SK-N-SH (cell line): ENCODE measurements around the gene EDIL3. TPM values are rescaled to one million over a fixed set of nuclear protein-coding genes. Genes with fewer than 3 reads are reported as not detected.

Experiments used
- CTCF ChIA-PET: fragments of 300-600, 350-600 bp; formaldehyde crosslinking; extraction: SDS; loops from one replicate; lab custom pipeline; 2021; lab: Yijun Ruan, JAX
- POLR2A ChIA-PET: fragments of 350-600 bp; sonication (Branson Sonifier 250); formaldehyde crosslinking; extraction: SDS; loops from one replicate; lab custom pipeline; 2020; ENCODE audit warnings: antibody characterized with exemption, inconsistent platforms; lab: Yijun Ruan, JAX
- DNase-seq: peaks from one replicate; pipeline ENCODE4 v3.0.0; 2012
- H2AFZ ChIP-seq: fragments of 200-600 bp; sonication (generic); 2 replicates; pipeline ENCODE4 v1.8.1; 2016; ENCODE audit warnings: antibody characterized with exemption, mild to moderate bottlenecking, low read depth
- H3F3A ChIP-seq: fragments of 200-600 bp; sonication (generic); replicated peaks from 2 replicates; pipeline ENCODE3; 2016; ENCODE audit warnings: antibody characterized with exemption, mild to moderate bottlenecking; ENCODE audit not compliant: insufficient read depth
- H3K27ac ChIP-seq, 2 experiments: fragments of 200-500 bp in 1 of 2; fragments of 200-600 bp in 1 of 2; sonication (Bioruptor generic) in 1 of 2; sonication (generic), shearing (Covaris generic) in 1 of 2; 2 replicates each; pipeline versions ENCODE4 v1.5.1 to v1.6.1; 2014 to 2016; ENCODE audit warnings: low read depth in 2 of 2, inconsistent platforms in 1 of 2, low read length in 1 of 2, mild to moderate bottlenecking in 1 of 2, mixed read lengths in 1 of 2
- H3K27me3 ChIP-seq: fragments of 200-600 bp; sonication (generic), shearing (Covaris generic); 2 replicates; pipeline ENCODE4 v1.6.1; 2016; ENCODE audit warnings: mixed run types; ENCODE audit not compliant: insufficient read depth
- H3K36me3 ChIP-seq, 2 experiments: fragments of 200-500 bp in 1 of 2; fragments of 200-600 bp in 1 of 2; sonication (Bioruptor generic) in 1 of 2; sonication (generic) in 1 of 2; replicated peaks in 1 of 2; 2 replicates each; pipeline versions ENCODE3 to v1.5.1; 2014 to 2016; ENCODE audit warnings: low read length in 1 of 2, mild to moderate bottlenecking in 1 of 2; ENCODE audit not compliant: insufficient read depth in 2 of 2, control insufficient read depth in 1 of 2
- H3K4me1 ChIP-seq, 2 experiments: fragments of 200-500 bp in 1 of 2; fragments of 200-600 bp in 1 of 2; sonication (Bioruptor generic) in 1 of 2; sonication (generic), shearing (Covaris generic) in 1 of 2; 2 replicates each; pipeline versions ENCODE4 v1.5.1 to v1.6.1; 2014 to 2016; ENCODE audit warnings: low read depth in 1 of 2, low read length in 1 of 2, mixed run types in 1 of 2; ENCODE audit not compliant: insufficient read depth in 2 of 2, control insufficient read depth in 1 of 2
- H3K4me2 ChIP-seq: fragments of 200-600 bp; sonication (generic), shearing (Covaris generic); 2 replicates; pipeline ENCODE4 v1.6.1; 2017; ENCODE audit warnings: mixed run types
- H3K4me3 ChIP-seq, 2 experiments: fragments of 200-500 bp in 1 of 2; fragments of 200-600 bp in 1 of 2; sonication (Bioruptor generic) in 1 of 2; sonication (generic), shearing (Covaris generic) in 1 of 2; 2 replicates each; pipeline versions ENCODE4 v1.5.1 to v1.8.1; 2014 to 2016; ENCODE audit warnings: low read depth in 2 of 2, inconsistent platforms in 1 of 2, low read length in 1 of 2, mild to moderate bottlenecking in 1 of 2, mixed read lengths in 1 of 2, moderate library complexity in 1 of 2
- H3K79me2 ChIP-seq: fragments of 200-600 bp; sonication (generic); 2 replicates; pipeline ENCODE4 v1.8.1; 2017; ENCODE audit warnings: mild to moderate bottlenecking; ENCODE audit not compliant: insufficient read depth
- H3K9ac ChIP-seq: fragments of 200-600 bp; sonication (generic); 2 replicates; pipeline ENCODE4 v1.6.1; 2017; ENCODE audit warnings: mixed run types
- H3K9me2 ChIP-seq: fragments of 200-600 bp; sonication (generic); 2 replicates; pipeline ENCODE4 v1.6.1; 2017; ENCODE audit warnings: mixed run types
- H3K9me3 ChIP-seq: fragments of 200-600 bp; sonication (generic); 2 replicates; pipeline ENCODE4 v1.6.1; 2017; ENCODE audit warnings: mixed run types, mild to moderate bottlenecking, moderate library complexity
- H4K20me1 ChIP-seq: fragments of 200-600 bp; sonication (generic); 2 replicates; pipeline ENCODE4 v1.6.1; 2017; ENCODE audit warnings: mild to moderate bottlenecking, mixed run types; ENCODE audit not compliant: insufficient read depth
- ELF1 ChIP-seq: IDR thresholded peaks from 2 replicates; pipeline ENCODE4 v1.4.0; 2012
- EP300 ChIP-seq, 2 experiments: IDR thresholded peaks; 2 replicates each; pipeline versions ENCODE4 v1.4.0 to v1.6.1; 2012; ENCODE audit warnings: borderline replicate concordance in 1 of 2, low read depth in 1 of 2, low read length in 1 of 2
- FOXM1 ChIP-seq: IDR thresholded peaks from 2 replicates; pipeline ENCODE4 v1.4.0; 2012; ENCODE audit warnings: low read depth, mild to moderate bottlenecking
- GABPA ChIP-seq: IDR thresholded peaks from 2 replicates; pipeline ENCODE4 v1.4.0; 2012; ENCODE audit warnings: low read depth, mild to moderate bottlenecking
- GATA2 ChIP-seq: sonication (generic); formaldehyde crosslinking; IDR thresholded peaks from 2 replicates; pipeline ENCODE4 v1.5.0; 2020; ENCODE audit warnings: mild to moderate bottlenecking, missing genetic modification reagents
- PBX3 ChIP-seq: IDR thresholded peaks from 2 replicates; pipeline ENCODE4; 2012
- POLR2AphosphoS5 ChIP-seq: IDR thresholded peaks from 2 replicates; pipeline ENCODE4 v1.6.1; 2012; ENCODE audit warnings: low read depth, low read length
- RCOR1 ChIP-seq: fragments of 150-350 bp; IDR thresholded peaks from 2 replicates; pipeline ENCODE4 v1.6.1; 2017; ENCODE audit warnings: antibody characterized with exemption, low read length
- RXRA ChIP-seq: IDR thresholded peaks from 2 replicates; pipeline ENCODE4 v1.4.0; 2012; ENCODE audit warnings: low read depth, mild to moderate bottlenecking, borderline replicate concordance
- TCF12 ChIP-seq: IDR thresholded peaks from 2 replicates; pipeline ENCODE4 v1.4.0; 2012
- TEAD4 ChIP-seq: IDR thresholded peaks from 2 replicates; pipeline ENCODE4 v1.4.0; 2012; ENCODE audit warnings: mild to moderate bottlenecking, borderline replicate concordance; ENCODE audit not compliant: insufficient read depth
- YY1 ChIP-seq: IDR thresholded peaks from 2 replicates; pipeline ENCODE4 v1.4.0; 2012; ENCODE audit warnings: low read depth, mild to moderate bottlenecking
- WGBS: methylation state at CpG from one replicate; pipeline ENCODE4 v1.1.6; 2017; ENCODE audit warnings: low lambda C conversion rate; 5-methylcytosine and 5-hydroxymethylcytosine counted together
- polyA plus RNA-seq, 3 experiments: library from polyadenylated mRNA; depleted of rRNA; stranded (reverse); fragments of >200 nt; gene quantifications; 2 replicates each; pipeline ENCODE4 v1.2.3, GENCODE V29; 2012
- TF ChIP-seq, protein P1 (sequence below): fragments of 150-350 bp; IDR thresholded peaks from 2 replicates; pipeline ENCODE4 v1.6.1; 2016; ENCODE audit warnings: mild to moderate bottlenecking, low read depth, low read length
- TF ChIP-seq, protein P2 (sequence below): fragments of 200-600 bp; sonication (generic); IDR thresholded peaks from 2 replicates; pipeline ENCODE4 v1.6.1; 2017; ENCODE audit warnings: antibody characterized with exemption, mild to moderate bottlenecking, moderate library complexity

EDIL3 gene
- polyA plus RNA-seq, 1 of the 3 experiments (the other 2 are of a cell fraction), result 51.5 TPM

DNA sequence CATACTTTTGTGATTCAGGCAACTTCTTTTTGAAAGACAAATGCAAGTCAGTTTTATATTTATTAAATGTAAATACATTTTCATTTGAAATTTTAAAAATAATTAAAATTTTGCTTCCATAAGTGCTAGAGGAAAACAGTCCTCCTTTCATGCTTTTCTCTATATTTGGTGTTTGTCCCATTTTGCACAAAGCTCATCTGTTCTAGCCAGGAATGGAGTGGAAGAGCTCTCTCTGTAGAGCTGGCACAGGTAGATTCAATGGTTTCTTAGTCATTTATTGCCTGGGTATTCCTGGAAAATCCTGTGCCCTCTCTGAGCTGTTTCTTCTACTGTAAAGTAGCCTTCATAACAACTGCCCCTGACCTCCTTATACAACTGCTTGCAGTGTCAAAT, 396.4 kb downstream of the EDIL3 start:
- no peaks in the 10 kb centered on the region for H4K20me1 ChIP-seq
- H3K79me2 ChIP-seq, result no peaks in the 10 kb centered on the region
- H3F3A ChIP-seq, result no peaks in the 10 kb centered on the region
- no peak overlapping the region for H2AFZ ChIP-seq
- 0 out of 4 replicates have a peak, but pooled peaks cover 0 to 3% of the 10 kb centered on the region in 2 experiments for H3K4me1 ChIP-seq
- no peaks in the 10 kb centered on the region for H3K9me3 ChIP-seq
- no peak overlapping the region for H3K9ac ChIP-seq
- ChIA-PET POLR2A (no interaction called here), CTCF (no interaction called here)
- no peak overlapping the region for H3K4me2 ChIP-seq
- no peak overlapping the region for H3K4me3 ChIP-seq
- TF ChIP-seq TEAD4 (no peak), TCF12 (no peak), YY1 (no peak), ELF1 (no peak), PBX3 (no peak), POLR2AphosphoS5 (no peak), GABPA (no peak), EP300 (IDR thresholded peaks at IDR 0.05; ENCODE audit: borderline replicate concordance in 1 of 2, low read depth in 1 of 2, low read length in 1 of 2) (no peak), RXRA (no peak), RCOR1 (no peak), FOXM1 (no peak)
- TF ChIP-seq, protein P1, sequence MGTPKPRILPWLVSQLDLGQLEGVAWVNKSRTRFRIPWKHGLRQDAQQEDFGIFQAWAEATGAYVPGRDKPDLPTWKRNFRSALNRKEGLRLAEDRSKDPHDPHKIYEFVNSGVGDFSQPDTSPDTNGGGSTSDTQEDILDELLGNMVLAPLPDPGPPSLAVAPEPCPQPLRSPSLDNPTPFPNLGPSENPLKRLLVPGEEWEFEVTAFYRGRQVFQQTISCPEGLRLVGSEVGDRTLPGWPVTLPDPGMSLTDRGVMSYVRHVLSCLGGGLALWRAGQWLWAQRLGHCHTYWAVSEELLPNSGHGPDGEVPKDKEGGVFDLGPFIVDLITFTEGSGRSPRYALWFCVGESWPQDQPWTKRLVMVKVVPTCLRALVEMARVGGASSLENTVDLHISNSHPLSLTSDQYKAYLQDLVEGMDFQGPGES, result no peak
- TF ChIP-seq, protein P2, sequence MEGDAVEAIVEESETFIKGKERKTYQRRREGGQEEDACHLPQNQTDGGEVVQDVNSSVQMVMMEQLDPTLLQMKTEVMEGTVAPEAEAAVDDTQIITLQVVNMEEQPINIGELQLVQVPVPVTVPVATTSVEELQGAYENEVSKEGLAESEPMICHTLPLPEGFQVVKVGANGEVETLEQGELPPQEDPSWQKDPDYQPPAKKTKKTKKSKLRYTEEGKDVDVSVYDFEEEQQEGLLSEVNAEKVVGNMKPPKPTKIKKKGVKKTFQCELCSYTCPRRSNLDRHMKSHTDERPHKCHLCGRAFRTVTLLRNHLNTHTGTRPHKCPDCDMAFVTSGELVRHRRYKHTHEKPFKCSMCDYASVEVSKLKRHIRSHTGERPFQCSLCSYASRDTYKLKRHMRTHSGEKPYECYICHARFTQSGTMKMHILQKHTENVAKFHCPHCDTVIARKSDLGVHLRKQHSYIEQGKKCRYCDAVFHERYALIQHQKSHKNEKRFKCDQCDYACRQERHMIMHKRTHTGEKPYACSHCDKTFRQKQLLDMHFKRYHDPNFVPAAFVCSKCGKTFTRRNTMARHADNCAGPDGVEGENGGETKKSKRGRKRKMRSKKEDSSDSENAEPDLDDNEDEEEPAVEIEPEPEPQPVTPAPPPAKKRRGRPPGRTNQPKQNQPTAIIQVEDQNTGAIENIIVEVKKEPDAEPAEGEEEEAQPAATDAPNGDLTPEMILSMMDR, result no peak
- no peak overlapping the region for H3K27ac ChIP-seq
- no peak for DNase-seq
- H3K36me3 ChIP-seq, result peaks cover 2 to 9% of the 10 kb centered on the region in 2 experiments
- no peaks in the 10 kb centered on the region for H3K9me2 ChIP-seq
- H3K27me3 ChIP-seq, result no peaks in the 10 kb centered on the region

DNA sequence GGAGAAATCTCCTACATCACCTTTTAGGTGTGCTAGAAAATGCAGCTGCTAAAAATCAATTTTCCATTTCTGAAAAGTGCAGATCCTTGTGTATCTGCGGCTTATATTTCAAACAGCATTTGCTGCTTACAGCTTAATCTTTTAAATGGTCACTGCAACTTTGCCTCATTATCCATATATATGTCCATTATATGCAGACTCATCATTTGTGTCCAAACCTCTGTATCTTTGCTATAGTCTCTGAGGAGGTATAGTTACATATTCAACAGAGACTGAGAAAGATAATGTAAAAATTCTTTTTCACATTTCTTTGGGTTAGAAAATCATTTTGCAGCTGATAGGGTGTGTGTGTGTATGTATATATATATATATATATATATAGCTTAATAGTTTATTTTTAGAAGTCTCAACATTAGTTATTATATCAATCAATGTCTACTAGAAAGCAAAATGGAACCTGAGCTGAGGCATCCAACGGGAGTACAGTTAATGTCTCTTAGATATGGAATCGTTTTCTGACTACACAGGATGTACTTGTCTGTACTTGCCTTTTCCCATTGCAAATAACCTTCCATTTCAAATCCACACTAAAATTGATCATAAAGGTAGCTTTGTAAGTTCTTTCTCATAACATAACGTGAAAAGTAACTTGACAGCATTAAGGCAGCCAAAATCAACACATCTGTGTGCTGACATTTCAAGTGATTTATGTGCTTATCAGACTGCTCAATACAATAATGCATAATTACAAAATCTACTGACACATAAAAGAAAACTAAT, 397.0 kb downstream of the EDIL3 start:
- H3K36me3 ChIP-seq, result peaks cover 2 to 9% of the 10 kb centered on the region in 2 experiments
- H3K27me3 ChIP-seq, result no peaks in the 10 kb centered on the region
- no peaks in the 10 kb centered on the region for H3K9me3 ChIP-seq
- 56% methylated on average over 4 of the region's 4 CpGs for WGBS
- H3F3A ChIP-seq, result no peaks in the 10 kb centered on the region
- no peak overlapping the region for H3K4me2 ChIP-seq
- H2AFZ ChIP-seq, result no peak overlapping the region
- H4K20me1 ChIP-seq, result no peaks in the 10 kb centered on the region
- no peak overlapping the region for H3K4me3 ChIP-seq
- H3K9me2 ChIP-seq, result no peaks in the 10 kb centered on the region
- no peak for DNase-seq
- CTCF ChIA-PET, result interaction anchor here (1.2 kb wide), 1 partner anchor 34 kb away, joined by 3 read pairs; no protein-coding TSS in a partner anchor
- H3K9ac ChIP-seq, result no peak overlapping the region
- no peak overlapping the region for H3K27ac ChIP-seq
- POLR2A ChIA-PET, result no interaction called here
- no peaks in the 10 kb centered on the region for H3K79me2 ChIP-seq
- H3K4me1 ChIP-seq, result 0 out of 4 replicates have a peak, but pooled peaks cover 0 to 3% of the 10 kb centered on the region in 2 experiments
- TF ChIP-seq GABPA (no peak), ELF1 (no peak), TEAD4 (no peak), GATA2 (no peak)
